ENCODE data around the gene XXYLT1.

- TF ChIP-seq TSHZ2 (CRISPR knock-in tag; IDR thresholded peaks at IDR 0.05): no peak
- TF ChIP-seq TOX (CRISPR knock-in tag; IDR thresholded peaks at IDR 0.05; ENCODE audit: borderline replicate concordance): no peak
- TF ChIP-seq PPARA (CRISPR knock-in tag; IDR thresholded peaks at IDR 0.05; ENCODE audit: borderline replicate concordance): no peak
- TF ChIP-seq ESRRG (CRISPR knock-in tag; IDR thresholded peaks at IDR 0.05): no peak
- TF ChIP-seq ISL1 (CRISPR knock-in tag; IDR thresholded peaks at IDR 0.05): no peak
- TF ChIP-seq ZNF565 (CRISPR knock-in tag; conservative IDR thresholded peaks at IDR 0.05; ENCODE audit: low read depth): no peak
- no peak for TF ChIP-seq ZFP30 (CRISPR knock-in tag; IDR thresholded peaks at IDR 0.05)
- TF ChIP-seq BACH2 (CRISPR knock-in tag; IDR thresholded peaks at IDR 0.05; ENCODE audit: borderline replicate concordance): no peak
- no peak for TF ChIP-seq ZC3H10 (CRISPR knock-in tag; IDR thresholded peaks at IDR 0.05)
Measured at GRCh38 chr3:195115600-195116406, 155.2 kb downstream of the XXYLT1 start.
